ENCODE data around the gene WSCD1. TPM values are rescaled to one million over a fixed set of nuclear protein-coding genes. Genes with fewer than 3 reads are reported as not detected.

Gene WSCD1
- polyA plus RNA-seq, 1 experiment: 0.20 TPM

DNA sequence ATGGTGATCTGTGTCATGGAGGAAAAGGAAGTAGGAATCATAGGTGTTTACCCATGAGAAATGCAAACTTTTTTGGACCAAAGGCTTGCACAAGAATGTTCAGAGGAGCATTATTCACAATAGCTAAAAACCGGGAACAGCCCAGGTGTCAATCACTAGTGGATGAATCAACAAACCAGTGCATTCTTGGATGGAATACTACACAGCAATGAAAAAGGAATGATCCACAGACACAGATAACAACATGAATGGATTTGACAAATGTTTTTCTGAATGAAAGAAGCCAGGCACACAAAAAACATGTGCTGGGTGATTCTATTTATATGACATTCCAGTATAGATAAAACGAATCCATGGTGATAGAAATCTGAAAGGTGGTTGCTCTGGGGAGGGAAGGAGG, 36.0 kb downstream of the WSCD1 start:
- no peak for DNase-seq (ENCODE audit: low read depth, low spot score)
- TF ChIP-seq, protein P1, sequence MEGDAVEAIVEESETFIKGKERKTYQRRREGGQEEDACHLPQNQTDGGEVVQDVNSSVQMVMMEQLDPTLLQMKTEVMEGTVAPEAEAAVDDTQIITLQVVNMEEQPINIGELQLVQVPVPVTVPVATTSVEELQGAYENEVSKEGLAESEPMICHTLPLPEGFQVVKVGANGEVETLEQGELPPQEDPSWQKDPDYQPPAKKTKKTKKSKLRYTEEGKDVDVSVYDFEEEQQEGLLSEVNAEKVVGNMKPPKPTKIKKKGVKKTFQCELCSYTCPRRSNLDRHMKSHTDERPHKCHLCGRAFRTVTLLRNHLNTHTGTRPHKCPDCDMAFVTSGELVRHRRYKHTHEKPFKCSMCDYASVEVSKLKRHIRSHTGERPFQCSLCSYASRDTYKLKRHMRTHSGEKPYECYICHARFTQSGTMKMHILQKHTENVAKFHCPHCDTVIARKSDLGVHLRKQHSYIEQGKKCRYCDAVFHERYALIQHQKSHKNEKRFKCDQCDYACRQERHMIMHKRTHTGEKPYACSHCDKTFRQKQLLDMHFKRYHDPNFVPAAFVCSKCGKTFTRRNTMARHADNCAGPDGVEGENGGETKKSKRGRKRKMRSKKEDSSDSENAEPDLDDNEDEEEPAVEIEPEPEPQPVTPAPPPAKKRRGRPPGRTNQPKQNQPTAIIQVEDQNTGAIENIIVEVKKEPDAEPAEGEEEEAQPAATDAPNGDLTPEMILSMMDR (IDR thresholded peaks at IDR 0.05; ENCODE audit: low read depth, low read length): no peak
- H3K4me3 ChIP-seq (ENCODE audit: low read depth, low read length): no peak overlapping the region
- ChIA-PET CTCF (no interaction called here), POLR2A (no interaction called here)
- H3K27ac ChIP-seq (ENCODE audit: low read depth, low read length): no peak overlapping the region
- H3K27me3 ChIP-seq (ENCODE audit: control insufficient read depth, insufficient read depth, low read length): no peaks in the 10 kb centered on the region
- H3K9me3 ChIP-seq (ENCODE audit: control insufficient read depth, insufficient read depth, low read length): peaks cover 28% of the 10 kb centered on the region

DNA sequence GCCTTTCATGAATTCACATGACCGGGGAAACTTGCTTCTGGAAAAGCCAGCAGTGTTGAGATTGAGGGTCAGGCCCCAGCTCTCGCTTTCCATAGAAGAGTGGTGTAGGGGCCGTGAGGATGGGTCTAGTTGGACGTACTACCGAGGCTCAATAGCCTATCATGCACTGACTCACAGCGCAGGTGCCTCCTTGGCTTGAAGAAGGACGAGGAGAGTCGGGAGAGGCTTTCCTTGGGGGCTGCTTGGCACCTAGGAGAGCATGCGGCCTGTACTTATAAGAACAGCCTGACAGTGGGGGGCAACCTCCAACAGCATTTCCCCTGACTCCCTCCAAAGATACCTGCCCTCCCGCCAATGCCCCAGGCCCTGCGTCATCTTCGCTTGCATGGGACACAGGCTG, 37.6 kb downstream of the WSCD1 start:
- POLR2A ChIA-PET: no interaction called here
- Histone ChIP-seq H3K27ac (ENCODE audit: low read depth, low read length) (no peak overlapping the region), H3K27me3 (ENCODE audit: control insufficient read depth, insufficient read depth, low read length) (no peaks in the 10 kb centered on the region), H3K4me3 (ENCODE audit: low read depth, low read length) (no peak overlapping the region), H3K9me3 (ENCODE audit: control insufficient read depth, insufficient read depth, low read length) (peaks cover 28% of the 10 kb centered on the region)
- TF ChIP-seq, protein P1 (IDR thresholded peaks at IDR 0.05; ENCODE audit: low read depth, low read length): no peak
- CTCF ChIA-PET: no interaction called here
- no peak for DNase-seq (ENCODE audit: low read depth, low spot score)

GRCh38 chr17:6108382-6108781, 38.2 kb downstream of the WSCD1 start:
- DNase-seq (ENCODE audit: low read depth, low spot score): no peak
- H3K4me3 ChIP-seq (ENCODE audit: low read depth, low read length): no peak overlapping the region
- no peak overlapping the region for H3K27ac ChIP-seq (ENCODE audit: low read depth, low read length)
- H3K9me3 ChIP-seq (ENCODE audit: control insufficient read depth, insufficient read depth, low read length): peaks cover 28% of the 10 kb centered on the region
- H3K27me3 ChIP-seq (ENCODE audit: control insufficient read depth, insufficient read depth, low read length): no peaks in the 10 kb centered on the region
- TF ChIP-seq, protein P1 (IDR thresholded peaks at IDR 0.05; ENCODE audit: low read depth, low read length): no peak
- CTCF ChIA-PET: no interaction called here
- POLR2A ChIA-PET: no interaction called here

- TF ChIP-seq, protein P1 (IDR thresholded peaks at IDR 0.05; ENCODE audit: low read depth, low read length): no peak
- no peak for DNase-seq (ENCODE audit: low read depth, low spot score)
- ChIA-PET CTCF (no interaction called here), POLR2A (no interaction called here)
- Histone ChIP-seq H3K9me3 (ENCODE audit: control insufficient read depth, insufficient read depth, low read length) (peaks cover 28% of the 10 kb centered on the region), H3K27me3 (ENCODE audit: control insufficient read depth, insufficient read depth, low read length) (no peaks in the 10 kb centered on the region), H3K4me3 (ENCODE audit: low read depth, low read length) (no peak overlapping the region), H3K27ac (ENCODE audit: low read depth, low read length) (no peak overlapping the region)
These were observed 38.8 kb downstream of the WSCD1 start for GRCh38 chr17:6108987-6109386.

DNA sequence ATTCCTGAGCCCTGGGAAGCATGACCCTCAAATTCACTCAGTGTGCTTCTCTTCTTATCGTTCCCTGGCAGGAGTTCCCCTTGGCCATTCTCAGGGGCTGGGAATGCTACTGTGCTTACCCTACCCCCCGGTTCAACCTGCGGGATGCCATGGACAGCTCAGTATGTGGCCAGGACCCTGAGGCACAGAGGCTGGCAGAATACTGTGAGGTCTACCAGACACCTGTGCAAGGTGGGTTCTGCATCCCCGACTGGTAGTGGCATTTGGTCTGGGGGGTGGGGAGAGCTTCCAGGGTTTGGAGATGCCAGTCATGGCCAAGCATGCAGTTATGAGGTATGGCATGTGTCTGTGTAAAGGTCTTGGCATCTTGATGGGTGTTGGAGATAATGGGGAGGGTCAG, 39.4 kb downstream of the WSCD1 start:
- Histone ChIP-seq H3K27me3 (ENCODE audit: control insufficient read depth, insufficient read depth, low read length) (no peaks in the 10 kb centered on the region), H3K27ac (ENCODE audit: low read depth, low read length) (no peak overlapping the region), H3K4me3 (ENCODE audit: low read depth, low read length) (no peak overlapping the region), H3K9me3 (ENCODE audit: control insufficient read depth, insufficient read depth, low read length) (peaks cover 23% of the 10 kb centered on the region)
- TF ChIP-seq, protein P1 (IDR thresholded peaks at IDR 0.05; ENCODE audit: low read depth, low read length): no peak
- ChIA-PET CTCF (no interaction called here), POLR2A (no interaction called here)
- DNase-seq (ENCODE audit: low read depth, low spot score): no peak
